T-helper 17 cell (primary cell): ENCODE results near the gene C10orf67. TPM values are rescaled to one million over a fixed set of nuclear protein-coding genes. Genes with fewer than 3 reads are reported as not detected.
A peak's percentile ranks its signal among the peaks of the same experiment; 100 is the strongest.

Experiments
- ATAC-seq: fragments of 150-1000 bp; cut with Tn5 transposase; 2 replicates; pipeline ENCODE4 v1.10.0; 2021; ENCODE audit warnings: mild to moderate bottlenecking, moderate library complexity
- DNase-seq, 3 donors: peaks; one replicate each; pipeline versions ENCODE4 v3.0.0 to v3.0.0-alpha.2; 2020 to 2021
- H3K9me3 ChIP-seq: one replicate; pipeline ENCODE4 v1.7.0; 2013; ENCODE audit warnings: low read length, mild to moderate bottlenecking; ENCODE audit not compliant: control insufficient read depth, poor library complexity, severe bottlenecking
- H3K27ac Mint-ChIP-seq: one replicate; pipeline ENCODE4 v1.8.0; 2022; ENCODE audit warnings: mild to moderate bottlenecking, moderate library complexity, mixed read lengths
- H3K27me3 Mint-ChIP-seq: one replicate; pipeline ENCODE4 v1.8.0; 2022; ENCODE audit warnings: mixed read lengths
- H3K36me3 Mint-ChIP-seq: one replicate; pipeline ENCODE4 v1.8.0; 2022; ENCODE audit warnings: low read depth, mixed read lengths
- H3K4me1 Mint-ChIP-seq: one replicate; pipeline ENCODE4 v1.8.0; 2022; ENCODE audit warnings: mild to moderate bottlenecking, mixed read lengths
- H3K4me3 Mint-ChIP-seq: one replicate; pipeline ENCODE4 v1.8.0; 2022; ENCODE audit warnings: mild to moderate bottlenecking, moderate library complexity, mixed read lengths
- total RNA-seq, 4 donors: library from RNA in 2 of 4; stranded (reverse) in 2 of 4; gene quantifications; one replicate each; pipeline ENCODE4 v1.2.3 and lab custom pipeline; 2022 to 2026

The C10orf67 gene
- total RNA-seq, 2 donors from 2014 or later = 0.26 TPM; not detected in 1

DNA sequence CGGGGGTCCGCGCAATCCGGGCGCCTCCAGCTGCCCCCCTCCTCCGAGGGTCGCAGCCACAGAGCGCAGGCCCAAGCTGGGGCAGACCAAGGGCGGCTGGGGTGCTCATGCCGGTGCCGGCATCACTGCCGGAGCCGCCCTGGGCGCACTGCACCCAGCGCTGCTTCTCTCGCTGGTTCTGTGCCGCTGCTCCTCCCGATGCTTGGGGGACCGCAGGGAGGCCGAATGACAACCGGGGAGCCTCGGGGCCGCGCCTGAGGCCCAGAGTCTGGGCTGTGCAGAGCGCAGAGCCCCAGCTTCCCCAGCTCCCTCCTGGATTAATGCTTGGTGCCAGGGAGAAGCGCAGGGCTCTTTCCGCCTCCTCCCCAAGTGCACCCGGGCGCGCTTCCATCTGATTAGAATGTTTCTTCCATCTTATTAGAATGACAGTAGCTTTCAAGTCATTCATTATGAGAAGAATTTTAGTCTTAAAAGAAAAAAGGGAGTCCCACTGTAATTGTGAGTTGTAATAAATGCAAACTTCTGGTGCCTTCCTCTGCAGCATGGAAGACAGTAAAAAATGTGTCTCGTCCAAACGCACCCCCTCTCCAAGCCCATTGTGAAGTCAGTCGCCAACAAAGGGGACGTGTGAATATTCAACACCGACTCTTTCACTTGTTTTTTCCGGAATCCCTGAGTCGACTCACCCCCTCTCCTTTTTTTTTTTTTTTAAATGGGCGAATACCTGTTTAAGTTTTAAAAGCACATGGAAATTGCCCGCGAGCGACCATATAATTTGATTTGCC, 172.0 kb downstream of the C10orf67 start:
- peaks cover 2% of the 10 kb centered on the region for H3K36me3 Mint-ChIP-seq
- no peak for ATAC-seq
- H3K27me3 Mint-ChIP-seq = peaks cover 87% of the 10 kb centered on the region
- peaks cover 3% of the 10 kb centered on the region for H3K4me1 Mint-ChIP-seq
- H3K27ac Mint-ChIP-seq = no peak overlapping the region
- no peaks in the 10 kb centered on the region for H3K9me3 ChIP-seq
- peak overlapping the region; percentile 10 for H3K4me3 Mint-ChIP-seq
- no peak for DNase-seq

DNA sequence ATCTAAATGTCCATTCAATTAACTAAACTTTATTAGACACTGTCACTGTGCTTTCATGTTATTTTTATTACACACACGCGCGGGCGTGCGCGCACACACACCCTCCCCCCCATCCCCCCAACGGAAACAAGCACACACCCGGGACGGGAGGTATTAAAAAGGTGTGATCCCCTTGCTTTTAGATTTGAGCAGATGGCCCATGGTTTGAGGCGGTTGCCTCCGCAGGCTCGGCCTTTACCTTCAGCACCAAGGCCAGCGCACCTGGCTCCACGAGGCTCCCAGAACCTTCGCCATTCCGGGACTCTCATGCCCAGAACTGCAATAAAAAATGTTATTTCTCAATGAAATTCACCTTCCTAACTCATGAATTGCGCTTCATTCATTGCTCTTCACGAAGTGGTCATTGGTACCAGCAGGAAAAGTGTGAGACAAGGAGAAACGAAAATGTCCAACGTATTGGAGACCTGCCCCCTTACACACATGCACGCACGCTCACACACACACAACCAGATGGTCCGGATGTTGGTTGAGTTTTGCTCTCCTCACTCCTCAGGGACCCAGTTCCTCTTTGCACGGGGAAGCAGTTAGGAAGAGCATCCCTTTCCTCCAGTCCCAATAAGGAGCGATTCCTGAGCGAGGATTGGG, 173.2 kb downstream of the C10orf67 start:
- Mint-ChIP-seq H3K4me3 (no peak overlapping the region), H3K27ac (no peak overlapping the region), H3K36me3 (no peaks in the 10 kb centered on the region), H3K4me1 (peaks cover 3% of the 10 kb centered on the region), H3K27me3 (peaks cover 78% of the 10 kb centered on the region)
- ATAC-seq = no peak
- H3K9me3 ChIP-seq = no peaks in the 10 kb centered on the region
- no peak for DNase-seq

DNA sequence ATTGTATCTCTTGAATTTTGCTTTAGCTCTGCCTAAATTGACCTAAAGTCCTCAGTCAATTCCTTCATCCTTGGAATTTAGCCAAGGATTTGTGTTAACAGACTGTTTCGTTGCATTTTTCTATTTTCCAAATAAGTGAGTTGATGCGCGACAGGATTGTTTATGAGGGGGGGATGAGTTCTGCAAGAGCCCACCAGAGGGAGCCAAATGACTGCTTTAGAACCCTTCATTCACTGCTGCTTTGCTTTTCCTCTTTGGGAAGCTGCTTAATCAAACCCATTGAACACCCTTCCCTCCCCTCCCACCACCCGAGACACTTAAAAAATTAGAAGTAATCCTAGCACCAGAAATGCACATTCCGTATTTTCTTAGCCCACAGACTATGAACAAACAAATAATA, 186.2 kb downstream of the C10orf67 start:
- peaks cover 58% of the 10 kb centered on the region for H3K27me3 Mint-ChIP-seq
- peaks cover 10% of the 10 kb centered on the region for H3K4me1 Mint-ChIP-seq
- no peak overlapping the region for H3K27ac Mint-ChIP-seq
- peak; percentile 58 for ATAC-seq
- H3K36me3 Mint-ChIP-seq = peaks cover 2% of the 10 kb centered on the region
- no peaks in the 10 kb centered on the region for H3K9me3 ChIP-seq
- peak in 1 of 3 donors; percentile 6 for DNase-seq
- H3K4me3 Mint-ChIP-seq = no peak overlapping the region

DNA sequence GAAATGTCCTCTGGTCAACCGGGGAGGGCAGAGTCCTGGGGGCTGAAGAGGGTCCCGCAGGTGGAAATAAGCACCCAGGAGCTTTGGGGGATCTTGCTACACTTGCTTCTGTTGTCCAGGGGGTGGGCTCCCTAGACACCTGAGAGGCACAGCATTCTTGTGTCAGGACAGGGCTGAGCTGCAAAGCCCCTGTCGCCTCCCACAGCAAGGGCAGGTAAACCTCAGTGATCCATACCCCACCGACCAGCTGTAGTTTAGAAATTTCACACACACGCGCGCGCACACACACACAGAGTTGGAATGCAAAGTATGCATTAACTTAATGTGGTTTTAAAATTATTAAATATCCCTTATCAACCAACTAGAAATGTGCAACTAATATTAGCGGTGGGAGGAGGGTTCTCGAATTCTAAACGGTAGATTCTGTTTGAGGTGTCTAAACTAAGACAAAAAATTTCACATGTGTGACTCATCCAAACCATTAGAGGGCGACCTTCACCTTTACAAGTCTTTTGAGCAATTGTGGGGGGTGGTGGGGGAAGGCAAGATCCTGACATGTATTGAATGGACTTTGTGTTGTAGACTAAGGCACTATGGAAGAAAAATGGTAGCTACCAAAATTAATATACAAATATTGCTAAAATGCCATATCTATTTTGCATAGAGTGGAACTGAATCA, 186.8 kb downstream of the C10orf67 start:
- Mint-ChIP-seq H3K27ac (no peak overlapping the region), H3K27me3 (peaks cover 58% of the 10 kb centered on the region), H3K4me3 (no peak overlapping the region), H3K4me1 (peaks cover 10% of the 10 kb centered on the region), H3K36me3 (peaks cover 2% of the 10 kb centered on the region)
- no peak for DNase-seq
- peak; percentile 51 for ATAC-seq
- no peaks in the 10 kb centered on the region for H3K9me3 ChIP-seq

DNA sequence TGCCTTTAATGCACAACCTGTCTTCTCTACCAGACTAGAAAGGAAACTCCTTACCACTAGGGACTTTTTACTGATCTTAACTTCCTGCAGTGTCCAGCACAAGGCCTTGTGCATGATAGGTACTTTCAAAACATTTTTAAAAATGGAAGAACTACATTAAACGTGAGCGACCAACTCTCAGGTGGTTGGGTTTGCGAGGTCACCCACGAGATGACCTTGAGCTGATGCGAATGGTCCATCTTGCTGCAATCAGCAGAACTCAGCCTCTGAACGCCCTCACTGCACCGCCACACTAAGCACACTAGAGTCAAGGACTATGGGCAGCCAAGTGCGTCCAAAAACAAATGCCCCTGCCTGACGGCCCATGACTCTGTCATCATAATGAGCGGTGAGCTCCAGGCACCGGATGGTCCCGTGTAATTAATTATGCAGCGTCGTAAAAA, 187.3 kb downstream of the C10orf67 start:
- ATAC-seq = no peak
- DNase-seq = no peak
- H3K9me3 ChIP-seq = no peaks in the 10 kb centered on the region
- Mint-ChIP-seq H3K36me3 (peaks cover 2% of the 10 kb centered on the region), H3K27me3 (peaks cover 58% of the 10 kb centered on the region), H3K27ac (no peak overlapping the region), H3K4me3 (no peak overlapping the region), H3K4me1 (peaks cover 10% of the 10 kb centered on the region)

DNA sequence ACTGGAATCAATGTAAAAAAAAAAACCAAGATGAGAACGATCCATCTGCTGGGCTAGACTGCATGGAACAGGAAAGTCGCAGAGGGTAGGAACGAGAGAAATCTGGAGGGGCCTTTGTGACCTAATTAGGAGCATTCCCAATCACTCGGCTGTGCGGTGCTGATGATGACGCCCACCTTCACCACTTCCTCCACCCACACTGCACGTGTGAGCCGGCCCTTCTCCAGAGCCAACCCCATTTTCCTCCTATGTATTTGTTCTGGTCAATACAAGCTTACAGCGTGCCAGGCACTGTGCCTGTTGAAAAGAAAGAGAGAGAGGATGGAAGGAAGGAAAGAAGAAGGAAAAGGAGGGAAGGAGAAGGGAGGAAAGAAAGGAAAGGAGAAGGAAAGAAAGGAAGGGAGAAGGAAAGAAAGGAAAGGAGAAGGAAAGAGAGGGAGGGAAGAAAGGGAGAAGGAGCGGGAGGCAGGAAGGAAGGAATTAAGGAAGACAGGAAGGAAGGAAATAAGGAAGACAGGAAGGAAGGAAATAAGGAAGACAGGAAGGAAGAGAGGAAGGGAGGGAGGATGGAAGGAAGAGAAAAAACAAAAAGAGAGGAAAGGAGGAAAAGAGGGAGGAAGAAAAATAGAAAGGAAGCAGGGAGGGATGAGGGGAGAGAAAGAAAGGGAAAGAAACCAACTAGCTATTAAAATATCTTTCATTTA, 188.0 kb downstream of the C10orf67 start:
- DNase-seq (no peak), ATAC-seq (no peak)
- Mint-ChIP-seq H3K27ac (no peak overlapping the region), H3K27me3 (peaks cover 58% of the 10 kb centered on the region), H3K4me3 (no peak overlapping the region), H3K4me1 (peaks cover 10% of the 10 kb centered on the region), H3K36me3 (peaks cover 2% of the 10 kb centered on the region)
- H3K9me3 ChIP-seq = no peaks in the 10 kb centered on the region

DNA sequence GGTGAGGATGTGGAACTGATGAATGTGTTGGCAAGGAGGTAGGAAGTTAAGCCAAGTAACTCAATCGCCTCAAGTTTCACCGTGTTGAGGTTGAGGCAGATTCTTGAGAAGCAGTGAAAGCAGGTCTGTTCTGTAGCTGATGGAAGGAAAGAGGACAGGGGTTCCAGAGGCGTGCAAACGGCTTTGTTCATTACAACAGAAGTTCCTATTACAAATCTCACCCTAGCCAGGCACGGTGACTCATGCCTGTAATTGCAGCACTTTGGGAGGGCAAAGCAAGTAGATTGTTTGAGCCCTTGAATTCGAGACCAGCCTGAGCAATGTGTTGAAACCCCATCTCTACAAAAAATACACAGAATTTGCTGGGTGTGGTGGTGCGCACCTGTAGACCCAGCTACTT, 189.4 kb downstream of the C10orf67 start:
- DNase-seq (no peak), ATAC-seq (no peak)
- Mint-ChIP-seq H3K27me3 (peaks cover 60% of the 10 kb centered on the region), H3K4me1 (peaks cover 10% of the 10 kb centered on the region), H3K4me3 (no peak overlapping the region), H3K27ac (no peak overlapping the region), H3K36me3 (peaks cover 2% of the 10 kb centered on the region)
- H3K9me3 ChIP-seq = no peaks in the 10 kb centered on the region

Other genes with a start within 250 kb of the C10orf67 start
- gene MSRB2, start 249.2 kb downstream of the C10orf67 start, total RNA-seq = 1 to 10 TPM; 1.1 to 6.2 TPM
- not detected for gene PTF1A, start 152.5 kb downstream of the C10orf67 start, total RNA-seq
- 10 to 100 TPM; 59.4 to 63.7 TPM for gene OTUD1, start 94.3 kb upstream of the C10orf67 start, total RNA-seq